HepG2 (cell line): ENCODE data around the gene PRDX2. TPM values are rescaled to one million over a fixed set of nuclear protein-coding genes. Genes with fewer than 3 reads are reported as not detected.

ENCODE experiments used
- ERF ChIP-seq: IDR thresholded peaks from 2 replicates; pipeline ENCODE4 v1.6.1; 2018; ENCODE audit warnings: missing biosample characterization, missing genetic modification reagents
- HNF4A ChIP-seq: sonication (generic); formaldehyde crosslinking; IDR thresholded peaks from 2 replicates; pipeline ENCODE4 v1.4.0; 2020; ENCODE audit warnings: missing genetic modification reagents
- KLF15 ChIP-seq: sonication (generic); formaldehyde crosslinking; IDR thresholded peaks from 2 replicates; pipeline ENCODE4 v1.8.1; 2023; ENCODE audit warnings: borderline replicate concordance, mild to moderate bottlenecking, inconsistent platforms, missing genetic modification reagents, mixed read lengths
- MTA3 ChIP-seq: sonication (generic); formaldehyde crosslinking; IDR thresholded peaks from 2 replicates; pipeline ENCODE4 v1.4.0; 2020; ENCODE audit warnings: missing genetic modification reagents
- ONECUT2 ChIP-seq: sonication (generic); formaldehyde crosslinking; IDR thresholded peaks from 2 replicates; pipeline ENCODE4 v1.4.0; 2020; ENCODE audit warnings: missing genetic modification reagents
- PPARG ChIP-seq: conservative IDR thresholded peaks from 2 replicates; pipeline ENCODE4 v1.6.1; 2016; ENCODE audit warnings: missing biosample characterization, missing genetic modification reagents
- RBM39 ChIP-seq: fragments of 200-400 bp; formaldehyde crosslinking; IDR thresholded peaks from one replicate; pipeline ENCODE4 v1.6.1; 2018; ENCODE audit warnings: antibody characterized with exemption, mild to moderate bottlenecking, low read depth, low read length; ENCODE audit not compliant: poor library complexity, severe bottlenecking
- RFX5 ChIP-seq: IDR thresholded peaks from 2 replicates; pipeline ENCODE4 v1.6.1; 2011; ENCODE audit warnings: low read depth, low read length, improper control_type of control experiment
- ZBTB20 ChIP-seq: sonication (generic); formaldehyde crosslinking; IDR thresholded peaks from 2 replicates; pipeline ENCODE4 v1.8.1; 2023; ENCODE audit warnings: missing genetic modification reagents, low read depth, mild to moderate bottlenecking, borderline replicate concordance
- ZHX2 ChIP-seq, 2 experiments: sonication (generic) in 1 of 2; formaldehyde crosslinking in 1 of 2; IDR thresholded peaks; 2 replicates each; pipeline versions ENCODE4 v1.6.1 to v1.9.0; 2014 to 2022; ENCODE audit warnings: antibody characterized with exemption in 1 of 2, borderline replicate concordance in 1 of 2, inconsistent platforms in 1 of 2, low read depth in 1 of 2, missing genetic modification reagents in 1 of 2
- ZNF17 ChIP-seq: sonication (generic); formaldehyde crosslinking; IDR thresholded peaks from 2 replicates; pipeline ENCODE4 v1.5.0; 2020; ENCODE audit warnings: mild to moderate bottlenecking, missing genetic modification reagents
- ZNF354B ChIP-seq: sonication (generic); formaldehyde crosslinking; IDR thresholded peaks from 2 replicates; pipeline ENCODE4 v1.8.0; 2022; ENCODE audit warnings: mild to moderate bottlenecking, missing genetic modification reagents
- ZNF432 ChIP-seq: sonication (generic); formaldehyde crosslinking; IDR thresholded peaks from 2 replicates; pipeline ENCODE4 v1.5.0; 2020; ENCODE audit warnings: missing genetic modification reagents, mild to moderate bottlenecking, borderline replicate concordance
- ZNF556 ChIP-seq: sonication (generic); formaldehyde crosslinking; IDR thresholded peaks from 2 replicates; pipeline ENCODE4 v1.4.0; 2020; ENCODE audit warnings: mild to moderate bottlenecking, missing genetic modification reagents, borderline replicate concordance
- ZNF574 ChIP-seq: sonication (generic); formaldehyde crosslinking; IDR thresholded peaks from 2 replicates; pipeline ENCODE4 v1.4.0; 2020; ENCODE audit warnings: missing genetic modification reagents
- ZNF737 ChIP-seq: sonication (generic); formaldehyde crosslinking; IDR thresholded peaks from 2 replicates; pipeline ENCODE4 v1.5.0; 2020; ENCODE audit warnings: missing genetic modification reagents, mild to moderate bottlenecking, borderline replicate concordance
- ZNF775 ChIP-seq: sonication (generic); formaldehyde crosslinking; IDR thresholded peaks from 2 replicates; pipeline ENCODE4 v1.4.0; 2020; ENCODE audit warnings: missing genetic modification reagents, mild to moderate bottlenecking, moderate library complexity, borderline replicate concordance
- ZSCAN20 ChIP-seq: sonication (generic); formaldehyde crosslinking; IDR thresholded peaks from 2 replicates; pipeline ENCODE4 v1.4.0; 2020; ENCODE audit warnings: missing genetic modification reagents, mild to moderate bottlenecking, borderline replicate concordance
- polyA plus RNA-seq, 8 experiments: library from polyadenylated mRNA; depleted of rRNA in 3 of 8; stranded (reverse) in 7 of 8; unstranded in 1 of 8; fragments of >200 nt; fragmentation: Illumina TruSeq in 4 of 8; extraction: Trizol in 4 of 8; gene quantifications; 2 replicates each; pipeline versions ENCODE4 v1.2.1 to v1.2.3, GENCODE V29; 2011 to 2016; ENCODE audit warnings: low read depth in 4 of 8, missing spikeins in 1 of 8, mixed read lengths in 1 of 8; ENCODE audit not compliant: insufficient read depth in 1 of 8
- total RNA-seq, 5 experiments: library from RNA; depleted of rRNA; stranded (reverse); fragments of >200 nt; fragmentation: Illumina TruSeq; extraction: Trizol; gene quantifications; 2 replicates each; pipeline ENCODE4 v1.2.3, GENCODE V29; 2016; ENCODE audit warnings: low read depth in 1 of 5
- TF ChIP-seq, protein P1 (sequence below): sonication (generic); formaldehyde crosslinking; conservative IDR thresholded peaks from 2 replicates; pipeline ENCODE4 v1.4.0; 2020; ENCODE audit warnings: missing genetic modification reagents

PRDX2 gene
- total and polyA plus RNA-seq, 2 of the 13 experiments (the other 11 are each of a cell fraction or from before 2014, with no cell fraction given), result 218 to 381 TPM

DNA sequence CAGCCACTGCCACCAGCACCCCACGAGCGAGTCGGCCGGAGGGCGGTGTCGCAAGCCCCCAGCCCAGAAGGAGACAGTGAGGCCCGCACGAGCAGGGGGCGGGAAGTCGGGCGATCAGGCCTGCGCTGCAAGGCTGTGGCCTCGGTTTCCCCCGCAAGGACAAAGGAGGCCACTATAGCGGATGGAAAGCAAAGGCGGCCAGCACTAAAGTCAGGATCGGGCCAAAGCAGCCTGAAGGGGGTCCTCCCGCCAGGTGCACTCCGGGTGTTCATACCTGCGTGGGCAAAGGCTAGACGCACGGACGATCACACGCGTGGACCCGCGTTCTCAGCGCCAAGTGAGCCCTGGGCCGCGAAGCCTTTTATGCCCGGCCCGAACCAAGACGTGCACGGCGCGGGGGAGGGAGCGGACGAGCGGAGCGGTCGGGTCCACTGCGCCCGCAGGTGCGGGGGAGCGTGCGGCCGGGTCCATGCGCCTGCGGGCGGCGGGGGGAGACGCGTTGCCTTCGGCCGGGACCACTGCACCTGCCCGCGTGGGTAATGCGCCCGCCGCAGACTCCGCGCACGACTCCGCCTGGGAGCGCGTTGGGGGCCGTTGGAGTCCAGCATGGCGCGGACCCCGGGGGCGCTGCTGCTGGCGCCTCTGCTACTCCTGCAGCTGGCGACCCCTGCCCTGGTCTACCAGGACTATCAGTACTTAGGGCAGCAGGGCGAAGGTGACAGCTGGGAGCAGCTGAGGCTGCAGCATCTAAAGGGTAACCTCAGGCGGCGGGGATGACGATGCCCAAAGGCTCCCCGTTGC lies at the start of gene PRDX2, which contains the start of gene THSD8 (continued):
- TF ChIP-seq ZHX2 (IDR thresholded peaks at IDR 0.05; ENCODE audit: low read depth), result peak; percentile 45; the same call in 1 of the 2 replicates
- TF ChIP-seq ZHX2 (CRISPR knock-in tag; IDR thresholded peaks at IDR 0.05; ENCODE audit: borderline replicate concordance), result no peak
- no peak for TF ChIP-seq ONECUT2 (CRISPR knock-in tag)
- TF ChIP-seq MTA3, result no peak
- TF ChIP-seq ZBTB20 (CRISPR knock-in tag), result peak; percentile 24; the same call in 1 of the 2 replicates
- TF ChIP-seq ZNF737, result 0 out of 2 replicates have a peak, but pooled peaks have one; percentile 39
- no peak for TF ChIP-seq KLF15 (CRISPR knock-in tag)
- TF ChIP-seq ZSCAN20 (CRISPR knock-in tag), result no peak
- TF ChIP-seq PPARG, result peak; percentile 93
- TF ChIP-seq RFX5, result no peak
- no peak for TF ChIP-seq RBM39
- TF ChIP-seq ZNF17 (CRISPR knock-in tag), result no peak
- TF ChIP-seq HNF4A, result peak; percentile 12; the same call in 1 of the 2 replicates
- TF ChIP-seq ZNF354B (CRISPR knock-in tag), result no peak
- TF ChIP-seq ZNF556 (CRISPR knock-in tag), result peak; percentile 91; the same call in 1 of the 2 replicates
- peak; percentile 90 for TF ChIP-seq ZNF574 (CRISPR knock-in tag)
- TF ChIP-seq ZNF775 (CRISPR knock-in tag), result no peak
- no peak for TF ChIP-seq ZNF432 (CRISPR knock-in tag)
- TF ChIP-seq ERF (CRISPR knock-in tag), result peak; percentile 60
- TF ChIP-seq, protein P1, sequence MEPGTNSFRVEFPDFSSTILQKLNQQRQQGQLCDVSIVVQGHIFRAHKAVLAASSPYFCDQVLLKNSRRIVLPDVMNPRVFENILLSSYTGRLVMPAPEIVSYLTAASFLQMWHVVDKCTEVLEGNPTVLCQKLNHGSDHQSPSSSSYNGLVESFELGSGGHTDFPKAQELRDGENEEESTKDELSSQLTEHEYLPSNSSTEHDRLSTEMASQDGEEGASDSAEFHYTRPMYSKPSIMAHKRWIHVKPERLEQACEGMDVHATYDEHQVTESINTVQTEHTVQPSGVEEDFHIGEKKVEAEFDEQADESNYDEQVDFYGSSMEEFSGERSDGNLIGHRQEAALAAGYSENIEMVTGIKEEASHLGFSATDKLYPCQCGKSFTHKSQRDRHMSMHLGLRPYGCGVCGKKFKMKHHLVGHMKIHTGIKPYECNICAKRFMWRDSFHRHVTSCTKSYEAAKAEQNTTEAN (CRISPR knock-in tag), result peak; percentile 24; the same call in 1 of the 2 replicates
